ENCODE data around the gene CTIF.

The CTIF gene

GRCh38 chr18:48754993-48755473 is 216.2 kb downstream of the CTIF start:
- H3K27ac ChIP-seq, result no peak overlapping the region
- TF ChIP-seq, protein P1, sequence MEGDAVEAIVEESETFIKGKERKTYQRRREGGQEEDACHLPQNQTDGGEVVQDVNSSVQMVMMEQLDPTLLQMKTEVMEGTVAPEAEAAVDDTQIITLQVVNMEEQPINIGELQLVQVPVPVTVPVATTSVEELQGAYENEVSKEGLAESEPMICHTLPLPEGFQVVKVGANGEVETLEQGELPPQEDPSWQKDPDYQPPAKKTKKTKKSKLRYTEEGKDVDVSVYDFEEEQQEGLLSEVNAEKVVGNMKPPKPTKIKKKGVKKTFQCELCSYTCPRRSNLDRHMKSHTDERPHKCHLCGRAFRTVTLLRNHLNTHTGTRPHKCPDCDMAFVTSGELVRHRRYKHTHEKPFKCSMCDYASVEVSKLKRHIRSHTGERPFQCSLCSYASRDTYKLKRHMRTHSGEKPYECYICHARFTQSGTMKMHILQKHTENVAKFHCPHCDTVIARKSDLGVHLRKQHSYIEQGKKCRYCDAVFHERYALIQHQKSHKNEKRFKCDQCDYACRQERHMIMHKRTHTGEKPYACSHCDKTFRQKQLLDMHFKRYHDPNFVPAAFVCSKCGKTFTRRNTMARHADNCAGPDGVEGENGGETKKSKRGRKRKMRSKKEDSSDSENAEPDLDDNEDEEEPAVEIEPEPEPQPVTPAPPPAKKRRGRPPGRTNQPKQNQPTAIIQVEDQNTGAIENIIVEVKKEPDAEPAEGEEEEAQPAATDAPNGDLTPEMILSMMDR (IDR thresholded peaks at IDR 0.05), result no peak
- no peak for TF ChIP-seq ZFX (IDR thresholded peaks at IDR 0.05; ENCODE audit: borderline replicate concordance)

- H3K27ac ChIP-seq, result no peak overlapping the region
- TF ChIP-seq, protein P1 (IDR thresholded peaks at IDR 0.05), result no peak
- TF ChIP-seq ZFX (IDR thresholded peaks at IDR 0.05; ENCODE audit: borderline replicate concordance), result no peak
Observed at GRCh38 chr18:48756511-48757226, 217.8 kb downstream of the CTIF start.

DNA sequence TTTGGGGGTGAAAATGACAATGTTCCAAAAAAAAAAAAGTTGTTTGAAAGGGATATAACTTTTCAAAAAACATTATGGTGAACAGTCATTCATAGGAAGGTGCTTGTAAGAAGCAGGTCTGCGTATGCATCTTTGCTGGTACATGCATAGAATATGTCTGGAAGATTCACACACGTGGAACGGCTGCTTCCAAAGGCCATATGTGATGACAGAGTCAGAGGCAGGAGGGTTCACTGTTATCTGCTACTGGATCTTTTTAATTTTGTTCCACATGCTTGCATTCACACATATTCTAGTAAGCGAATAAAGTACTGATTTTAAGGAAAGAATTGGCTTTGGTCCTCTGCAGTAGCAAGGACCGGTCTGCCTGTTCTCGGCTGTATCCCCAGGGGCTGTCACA is 218.5 kb downstream of the CTIF start:
- no peak overlapping the region for H3K27ac ChIP-seq
- TF ChIP-seq, protein P1 (IDR thresholded peaks at IDR 0.05), result no peak
- TF ChIP-seq ZFX (IDR thresholded peaks at IDR 0.05; ENCODE audit: borderline replicate concordance), result no peak

DNA sequence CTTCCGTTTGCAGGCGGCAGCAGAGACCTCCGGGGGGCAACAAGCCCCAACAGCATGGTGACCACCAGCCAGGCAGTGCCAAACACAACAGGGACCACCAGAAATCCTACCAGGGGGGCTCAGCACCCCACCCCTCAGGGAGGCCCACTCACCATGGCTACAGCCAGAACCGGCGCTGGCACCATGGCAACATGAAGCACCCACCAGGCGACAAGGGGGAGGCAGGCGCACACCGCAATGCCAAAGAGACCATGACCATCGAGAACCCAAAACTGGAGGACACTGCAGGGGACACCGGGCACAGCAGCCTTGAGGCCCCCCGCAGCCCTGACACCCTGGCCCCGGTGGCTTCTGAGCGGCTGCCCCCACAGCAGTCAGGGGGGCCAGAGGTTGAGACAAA is 219.1 kb downstream of the CTIF start:
- no peak overlapping the region for H3K27ac ChIP-seq
- TF ChIP-seq, protein P1 (IDR thresholded peaks at IDR 0.05), result no peak
- no peak for TF ChIP-seq ZFX (IDR thresholded peaks at IDR 0.05; ENCODE audit: borderline replicate concordance)

DNA sequence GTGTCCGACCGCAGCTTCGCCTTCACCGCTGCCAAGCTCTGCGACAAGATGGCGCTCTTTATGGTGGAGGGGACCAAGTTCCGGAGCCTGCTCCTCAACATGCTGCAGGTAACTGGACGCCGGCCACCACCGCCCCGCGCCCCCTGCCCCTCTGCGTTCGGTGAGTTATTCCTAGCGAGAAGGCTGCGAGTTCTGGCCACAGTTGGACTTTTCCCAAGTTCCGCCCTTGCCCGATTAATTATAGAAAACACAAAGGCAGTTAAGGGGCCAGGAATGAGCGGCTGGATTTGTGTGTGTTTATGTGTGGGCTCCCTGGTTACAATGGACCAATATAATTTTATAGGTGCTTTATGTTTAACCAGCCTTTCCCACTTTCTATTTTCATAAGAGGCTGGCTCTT is 222.8 kb downstream of the CTIF start:
- TF ChIP-seq, protein P1 (IDR thresholded peaks at IDR 0.05), result no peak
- no peak for TF ChIP-seq ZFX (IDR thresholded peaks at IDR 0.05; ENCODE audit: borderline replicate concordance)
- H3K27ac ChIP-seq, result no peak overlapping the region

GRCh38 chr18:48762022-48762421 is 223.2 kb downstream of the CTIF start:
- TF ChIP-seq, protein P1 (IDR thresholded peaks at IDR 0.05), result no peak
- TF ChIP-seq ZFX (IDR thresholded peaks at IDR 0.05; ENCODE audit: borderline replicate concordance), result no peak

More at GRCh38 chr18:48762022-48762421, 223.2 kb downstream of the CTIF start:
- H3K27ac ChIP-seq, result no peak overlapping the region

Data from 22Rv1 (cell line).